HG03108 (cell line): Measurements from ENCODE around the gene ID3.

Experiments
- ATAC-seq: cut with Tn5 transposase; IDR thresholded peaks from one replicate; pipeline ENCODE4 v1.9.1; 2021; ENCODE audit warnings: moderate library complexity; ENCODE audit not compliant: unreplicated experiment

ID3 gene

GRCh38 chr1:23559136-23559984 is at the start of gene ID3:
Gene ID3 (minus strand): TSS chr1:23559501. CDS start chr1:23559426, 75 bp downstream.
- peak; percentile 58 for ATAC-seq

DNA sequence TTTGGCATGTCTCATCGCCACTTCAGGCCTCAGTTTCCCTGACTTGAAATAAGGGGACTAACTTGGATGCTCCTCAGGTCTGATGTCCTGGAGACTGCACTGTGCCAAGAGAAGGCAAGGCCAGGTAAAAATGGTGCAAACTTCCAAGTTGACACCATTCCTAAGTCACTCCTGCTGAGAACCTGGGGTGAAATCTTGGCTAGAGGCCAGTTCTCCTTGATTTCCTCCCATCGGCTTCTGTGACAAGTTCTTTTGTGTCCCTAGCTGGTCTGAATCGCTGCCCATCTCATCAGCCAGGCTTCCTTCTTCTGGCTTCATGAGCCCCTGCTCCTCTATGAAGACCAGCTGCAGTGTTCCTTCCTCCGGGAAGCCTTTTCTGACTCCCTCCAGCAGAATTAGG is 48.6 kb upstream of the ID3 start:
- no peak for ATAC-seq

- ATAC-seq = no peak
These were observed 42.9 kb upstream of the ID3 start for GRCh38 chr1:23601968-23602876.

- ATAC-seq = no peak
These were observed 42.0 kb upstream of the ID3 start for GRCh38 chr1:23601135-23601967.

GRCh38 chr1:23600283-23600682 is 41.0 kb upstream of the ID3 start:
- no peak for ATAC-seq

DNA sequence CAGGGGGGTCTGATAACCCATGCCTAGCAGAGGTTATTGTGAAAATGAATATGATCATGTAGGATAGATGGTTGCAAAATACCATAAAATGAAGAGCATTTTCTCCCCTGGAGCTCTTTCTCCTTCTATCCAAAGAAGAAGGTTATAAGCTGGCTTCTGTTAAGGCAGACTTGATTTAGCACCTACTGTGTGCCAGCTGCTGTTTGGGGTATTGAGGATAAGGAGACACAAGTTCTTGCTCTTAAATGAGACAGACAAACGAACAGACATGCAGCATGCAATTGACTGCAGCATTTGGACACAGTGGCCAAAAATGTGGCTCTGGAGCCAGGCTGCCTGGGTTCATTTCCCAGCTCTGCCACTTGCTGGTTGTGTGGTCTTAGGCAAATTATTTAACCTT is 39.8 kb upstream of the ID3 start:
- ATAC-seq = no peak

DNA sequence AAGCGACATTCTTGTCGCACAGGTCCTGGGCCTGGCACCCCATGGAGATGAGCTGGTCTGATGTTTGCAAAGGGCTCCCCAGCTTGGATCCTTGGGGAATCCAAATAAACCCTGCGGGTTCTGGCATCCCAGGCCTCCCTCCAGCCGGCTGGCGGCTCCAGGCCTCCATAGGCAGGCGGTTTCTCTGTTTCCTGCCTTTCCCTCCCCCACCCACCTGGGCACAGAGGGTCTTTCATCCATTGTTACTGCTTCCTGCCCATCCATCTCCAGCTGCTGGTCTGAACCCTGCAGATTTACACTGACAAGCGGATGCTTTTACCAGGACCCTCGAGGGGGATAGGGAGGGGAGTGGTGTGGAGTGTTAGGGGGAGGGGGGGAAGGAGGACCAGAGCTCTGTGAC is 39.1 kb upstream of the ID3 start:
- ATAC-seq = no peak

- no peak for ATAC-seq
These were observed 38.5 kb upstream of the ID3 start for GRCh38 chr1:23597635-23598388.

GRCh38 chr1:23596382-23597358 is 37.4 kb upstream of the ID3 start:
- no peak for ATAC-seq

DNA sequence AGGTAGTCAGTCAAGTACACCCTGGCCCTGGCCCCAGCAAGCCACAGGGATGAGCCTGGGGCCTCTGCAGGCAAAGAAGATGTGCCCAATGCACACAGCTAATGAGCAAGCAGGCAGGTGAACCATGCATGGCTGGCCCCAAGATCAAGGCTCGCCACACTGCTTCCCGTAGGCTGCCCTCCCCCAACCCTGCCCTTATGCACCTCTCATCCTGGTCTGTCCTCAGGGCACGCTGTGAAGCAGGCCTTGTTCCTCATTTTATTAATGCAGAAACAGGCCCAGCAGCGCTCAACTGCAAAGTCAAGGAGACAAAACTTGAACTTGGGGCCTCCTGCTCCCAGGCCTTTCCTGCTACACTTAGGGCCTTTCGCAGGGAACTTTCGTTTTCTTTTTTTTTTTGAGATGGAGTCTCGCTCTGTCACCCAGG is 35.6 kb upstream of the ID3 start:
- ATAC-seq = peak; percentile 37

DNA sequence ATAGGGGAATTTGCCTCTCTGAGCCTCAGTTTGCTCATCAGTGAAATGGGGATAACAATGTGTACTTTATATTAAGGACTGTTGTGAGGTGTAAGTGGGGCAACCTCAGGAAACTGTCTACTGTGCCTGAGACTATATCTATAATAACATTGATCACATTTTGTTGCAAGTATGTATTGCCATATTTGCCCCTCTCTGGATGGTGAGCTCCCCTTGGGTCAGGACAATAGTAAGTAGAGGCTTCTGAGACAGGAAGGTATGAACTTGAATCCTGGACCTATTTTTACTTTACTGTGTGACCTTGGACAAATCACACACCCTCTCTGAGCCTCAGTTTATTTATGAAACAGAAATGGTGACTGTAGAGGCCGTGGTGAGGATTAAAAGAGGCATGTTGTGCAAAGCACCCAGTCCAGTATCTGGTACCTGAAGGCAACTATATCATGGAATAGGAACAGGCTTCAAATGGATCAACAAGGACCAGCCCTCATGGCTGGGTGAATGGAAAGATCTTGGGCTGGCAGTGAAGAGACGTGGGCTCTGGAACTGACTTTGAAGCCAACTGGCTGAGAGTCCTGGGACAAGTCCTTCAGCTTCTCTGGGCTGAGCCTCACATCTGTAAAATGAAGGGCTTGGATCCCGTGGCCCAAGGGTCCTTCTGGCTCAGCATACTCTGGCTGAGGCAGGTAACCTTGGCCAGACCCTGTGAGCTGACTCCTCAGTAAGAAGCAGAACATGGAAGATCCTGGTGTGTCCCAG is 35.0 kb upstream of the ID3 start:
- ATAC-seq = no peak

- ATAC-seq = no peak
These were observed 34.4 kb upstream of the ID3 start for GRCh38 chr1:23593556-23594148.

DNA sequence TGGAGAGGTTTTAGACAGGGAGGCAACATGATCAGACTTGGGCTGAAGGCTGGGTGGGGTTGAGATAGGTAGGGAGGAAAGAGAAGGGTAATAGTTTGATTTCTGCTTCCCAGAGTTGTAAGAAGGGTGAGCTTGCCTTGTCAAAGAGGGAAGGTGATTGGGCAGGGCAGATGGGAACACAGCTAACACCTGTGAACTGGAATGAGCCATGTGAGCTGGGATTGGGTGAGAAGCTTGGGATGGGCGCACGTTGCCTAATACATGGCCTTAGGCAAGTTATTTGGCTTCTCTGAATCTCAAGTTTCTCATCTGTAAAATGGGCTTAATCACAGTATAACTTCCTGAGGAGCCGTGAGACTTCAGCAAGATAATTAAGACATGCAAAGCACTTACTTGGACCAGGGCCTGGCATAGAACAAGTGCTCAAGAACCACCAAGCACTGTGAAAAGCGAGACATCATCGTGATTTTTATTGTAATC is 33.8 kb upstream of the ID3 start:
- ATAC-seq = no peak

GRCh38 chr1:23592209-23592892 is 33.0 kb upstream of the ID3 start:
- ATAC-seq = no peak

DNA sequence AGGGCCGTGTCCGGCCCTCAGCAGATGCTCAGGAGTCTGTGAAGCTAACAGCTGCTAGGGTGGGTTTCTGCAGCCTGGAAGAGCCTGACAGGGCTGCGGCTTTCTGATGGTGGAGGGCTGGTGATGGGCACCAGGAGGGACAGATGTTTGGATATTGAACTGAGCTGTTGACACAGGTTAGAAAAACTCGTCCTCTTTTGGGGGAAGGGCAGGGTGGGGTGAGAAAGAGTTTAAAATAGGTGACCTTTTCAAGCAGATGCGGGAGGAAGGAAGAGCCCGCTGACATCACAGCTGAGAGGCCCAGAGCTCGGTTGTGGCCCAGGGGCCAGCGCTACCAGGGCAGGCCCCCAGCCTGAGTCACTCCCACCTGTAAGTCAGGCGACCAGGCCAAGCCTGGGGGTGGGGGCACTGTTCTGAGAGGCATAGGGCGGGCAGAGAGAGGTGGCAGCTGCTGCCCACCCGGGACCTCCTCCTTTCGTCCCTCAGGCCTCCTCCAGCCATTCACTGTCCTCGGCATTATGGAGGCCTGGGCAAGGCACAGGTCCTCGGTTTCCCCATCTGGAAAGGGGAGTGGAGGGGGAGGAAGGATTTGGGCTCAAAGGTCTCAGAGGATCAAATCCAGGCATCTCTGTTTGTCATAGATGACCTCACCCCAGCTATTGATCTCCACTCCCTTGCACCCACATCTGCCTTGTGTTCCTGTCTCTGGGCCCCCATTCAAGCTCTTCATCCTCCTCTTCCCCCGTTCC is 32.3 kb upstream of the ID3 start:
- ATAC-seq = peak; percentile 53

- ATAC-seq = no peak
These were observed 30.9 kb upstream of the ID3 start for GRCh38 chr1:23590058-23590783.
